Heart right ventricle (tissue), 16 donors: ENCODE data around the gene POLR1G. TPM values are rescaled to one million over a fixed set of nuclear protein-coding genes. Genes with fewer than 3 reads are reported as not detected.

Experiments
- ATAC-seq, 8 donors: fragments of 200-7000 bp; cut with Tn5 transposase; one replicate each; pipeline ENCODE4 v1.9.1; 2020; ENCODE audit warnings: mild to moderate bottlenecking in 8 of 8, moderate library complexity in 8 of 8, moderate number of reproducible peaks in 1 of 8
- DNase-seq, 2 donors: peaks; one replicate each; pipeline ENCODE4 v3.0.0-alpha.2; 2020
- H3K27ac ChIP-seq, 10 donors: fragments of 200-600 bp; sonication (generic) in 2 of 10; one replicate each; pipeline versions ENCODE4 v1.5.0 to v1.8.0; 2020 to 2022; ENCODE audit warnings: mild to moderate bottlenecking in 3 of 10
- H3K27me3 ChIP-seq, 7 donors: fragments of 200-600 bp; one replicate each; pipeline ENCODE4 v1.8.0; 2021 to 2022; ENCODE audit warnings: mild to moderate bottlenecking in 2 of 7
- H3K36me3 ChIP-seq, 9 donors: fragments of 200-600 bp; sonication (generic) in 1 of 9; one replicate each; pipeline versions ENCODE4 v1.5.0 to v1.8.0; 2020 to 2022; ENCODE audit warnings: mild to moderate bottlenecking in 2 of 9
- H3K4me1 ChIP-seq, 9 donors: fragments of 200-600 bp; sonication (generic) in 1 of 9; one replicate each; pipeline versions ENCODE4 v1.5.0 to v1.8.0; 2020 to 2022; ENCODE audit warnings: mild to moderate bottlenecking in 4 of 9
- H3K4me3 ChIP-seq, 10 donors: fragments of 200-600 bp; sonication (generic) in 2 of 10; one replicate each; pipeline versions ENCODE4 v1.5.0 to v1.8.0; 2020 to 2022; ENCODE audit warnings: mild to moderate bottlenecking in 7 of 10, moderate library complexity in 2 of 10
- H3K9me3 ChIP-seq, 11 donors: fragments of 200-600 bp in 10 of 11; sonication (generic) in 2 of 11; one replicate each; pipeline versions ENCODE4 v1.5.0 to v1.8.0; 2013 to 2022; ENCODE audit warnings: mild to moderate bottlenecking in 2 of 11, control low read depth in 1 of 11, moderate library complexity in 1 of 11
- CTCF ChIP-seq, 9 donors: fragments of 200-600 bp; sonication (generic) in 2 of 9; IDR thresholded peaks; one replicate each; pipeline versions ENCODE4 v1.5.0 to v1.8.0; 2021 to 2022; ENCODE audit warnings: antibody characterized with exemption in 9 of 9, mild to moderate bottlenecking in 5 of 9, moderate library complexity in 1 of 9
- WGBS, 2 donors: extraction: QIAGEN DNeasy Blood & Tissue Kit; methylation state at CpG; one replicate each; pipeline ENCODE4 v1.1.7; 2013; ENCODE audit warnings: inconsistent platforms in 1 of 2; 5-methylcytosine and 5-hydroxymethylcytosine counted together
- intact Hi-C, 10 donors: fragments of 100-400 bp; cut with DNase I; formaldehyde crosslinking; loops; one replicate each; pipeline versions ENCODE4 v1.11.1 to v1.14.2; 2022
- polyA plus RNA-seq, 2 donors: library from polyadenylated mRNA; stranded (reverse); fragments of 200-250 nt; gene quantifications; one replicate each; pipeline ENCODE4 v1.2.3, GENCODE V29; 2013
- total RNA-seq, 10 donors: library from RNA; stranded (reverse); fragmentation: NEBNext Ultra II Directional in 3 of 10; extraction: Animal tissue kit (Norgen Biotek cat#: 25700) in 3 of 10; gene quantifications; one replicate each; pipeline versions ENCODE4 v1.2.1 to v1.2.4, GENCODE V29; 2021 to 2023
- donor health status: Arrhythmogenic right ventricular cardiomyopathy.
- donor health status: ischemic (EF 13 %, LVEDD 7.1; RV severe dilation, severe dysfunction).
- donor health status: healthy with polysubstance abuse.
- donor health status: DM: no; HTN: yes; CAD: no.
- donor health status: DM: no; HTN: no; CAD: no.
- donor health status: ischemic (EF 25% LVEDD 6.9; RV normal size, moderate dysfunction).
- donor health status: ischemic (EF 25% LVEDD 5.7; RV mildly dilated, moderate dysfunction).
- donor health status: healthy.
- donor health status: DM: yes; HTN: yes; CAD: no.
- donor health status: Ischemic cardiomyopathy.
- donor health status: ischemic (EF 35%, LVEDD 5.7; RV mildly dilated, moderate dysfunction).
- donor health status: nonischemic (EF 11% LVEDD 7.7; RV severe dilation, severe dysfunction).
- donor health status: DM: yes; HTN: yes; CAD: no.
- donor health status: PGD.
- donor health status: ischemic (EF 29% LVEDD 5.4; RV normal size, mild dysfunction).
- donor health status: nonischemic (EF 23%, LVEDD 6.1; RV moderate dilation, normal function).

Gene POLR1G
- total and polyA plus RNA-seq, 12 donors, result 4.1 to 9.8 (median 5.6) TPM

GRCh38 chr19:45444318-45445041 is 38.0 kb downstream of the POLR1G start:
- no peak for TF ChIP-seq CTCF (IDR thresholded peaks at IDR 0.05)
- Histone ChIP-seq H3K4me1 (peaks cover 0 to 52% (median 39%) of the 10 kb centered on the region in 9 donors), H3K4me3 (peak overlapping the region in 9 of 10 donors; percentile 27 to 58 (median 49)), H3K27ac (peak overlapping the region; percentile 76 to 96 (median 88)), H3K9me3 (no peaks in the 10 kb centered on the region), H3K36me3 (no peaks in the 10 kb centered on the region), H3K27me3 (no peaks in the 10 kb centered on the region)
- intact Hi-C loops, result loop anchor here in 2 of 10 donors (5.0 to 10.0 kb wide), 2 partner anchors 158 to 200 kb away; partner anchors contain the start of gene GPR4 (in 1 of the 2)
- 12 to 15% methylated on average over 39 to 47 of the region's 47 CpGs for WGBS, 2 donors
- ATAC-seq (peak; percentile 73 to 84 (median 81)), DNase-seq (peak; percentile 96 to 98)

- 90 to 96% methylated on average over 4 of the region's 4 CpGs for WGBS, 2 donors
- DNase-seq (no peak), ATAC-seq (no peak)
- H3K27me3 ChIP-seq, result no peaks in the 10 kb centered on the region
- H3K9me3 ChIP-seq, result no peaks in the 10 kb centered on the region
- H3K27ac ChIP-seq, result peak overlapping the region in 4 of 10 donors; percentile 76 to 96 (median 91)
- no peak overlapping the region for H3K4me3 ChIP-seq
- intact Hi-C loops, result loop anchor here in 1 of 10 donors (10.0 kb wide), 1 partner anchor 200 kb away; no protein-coding TSS in a partner anchor
- TF ChIP-seq CTCF (IDR thresholded peaks at IDR 0.05), result no peak
- no peaks in the 10 kb centered on the region for H3K36me3 ChIP-seq
- peaks cover 3 to 55% (median 41%) of the 10 kb centered on the region in 9 donors for H3K4me1 ChIP-seq
These were observed 38.7 kb downstream of the POLR1G start for GRCh38 chr19:45445139-45445538.

GRCh38 chr19:45446295-45446694 is 39.9 kb downstream of the POLR1G start:
- H3K9me3 ChIP-seq, result no peaks in the 10 kb centered on the region
- 87 to 88% methylated on average over 6 of the region's 6 CpGs for WGBS, 2 donors
- no peaks in the 10 kb centered on the region for H3K27me3 ChIP-seq
- no peaks in the 10 kb centered on the region for H3K36me3 ChIP-seq
- intact Hi-C loops, result loop anchor here in 1 of 10 donors (10.0 kb wide), 1 partner anchor 199 kb away; no protein-coding TSS in a partner anchor
- TF ChIP-seq CTCF (IDR thresholded peaks at IDR 0.05), result peak in 6 of 9 donors; percentile 28 to 42 (median 37)
- DNase-seq (no peak), ATAC-seq (no peak)
- no peak overlapping the region for H3K4me3 ChIP-seq
- H3K4me1 ChIP-seq, result peaks cover 5 to 53% (median 40%) of the 10 kb centered on the region in 9 donors
- no peak overlapping the region for H3K27ac ChIP-seq

- no peak overlapping the region for H3K4me3 ChIP-seq
- no peak for TF ChIP-seq CTCF (IDR thresholded peaks at IDR 0.05)
- intact Hi-C loops, result loop anchor here in 1 of 10 donors (10.0 kb wide), 1 partner anchor 198 kb away; no protein-coding TSS in a partner anchor
- H3K27me3 ChIP-seq, result no peaks in the 10 kb centered on the region
- H3K4me1 ChIP-seq, result peaks cover 7 to 59% (median 42%) of the 10 kb centered on the region in 9 donors
- WGBS, 2 donors, result 78 to 84% methylated on average over 7 of the region's 7 CpGs
- no peak overlapping the region for H3K27ac ChIP-seq
- H3K36me3 ChIP-seq, result no peaks in the 10 kb centered on the region
- ATAC-seq (no peak), DNase-seq (no peak)
- H3K9me3 ChIP-seq, result no peaks in the 10 kb centered on the region
These were observed 40.5 kb downstream of the POLR1G start for GRCh38 chr19:45446944-45447343.
